ENCODE results near the gene PRORP. TPM values are rescaled to one million over a fixed set of nuclear protein-coding genes. Genes with fewer than 3 reads are reported as not detected.
A peak's percentile ranks its signal among the peaks of the same experiment; 100 is the strongest.

PRORP gene
- 33.6 to 44.1 TPM (median 36.7 TPM) in 3 replicates for total RNA-seq (2021)
- Bru-seq, nascent RNA, result percentile 76 among the genes with signal in this experiment
- long read RNA-seq, experiment 1, full-length matches to known transcripts, result 121 of 162 reads
- long read RNA-seq, experiment 1, partial matches to known transcripts, result 18 of 162 reads
- long read RNA-seq, experiment 1, other reads (novel, unspliced or antisense), result 23 of 162 reads
- long read RNA-seq, experiment 2, full-length matches to known transcripts, result 28 of 38 reads
- long read RNA-seq, experiment 2, partial matches to known transcripts, result 7 of 38 reads
- long read RNA-seq, experiment 2, other reads (novel, unspliced or antisense), result 3 of 38 reads
- long read RNA-seq, experiment 3, full-length matches to known transcripts, result 55 of 71 reads
- long read RNA-seq, experiment 3, partial matches to known transcripts, result 5 of 71 reads
- long read RNA-seq, experiment 3, other reads (novel, unspliced or antisense), result 11 of 71 reads

GRCh38 chr14:35121887-35122695 is at the start of gene PRORP, which contains the start of gene PPP2R3C:
PRORP (plus strand) TSS chr14:35122552; CDS start chr14:35123246, 694 bp downstream.
PPP2R3C (minus strand) TSS chr14:35121990; CDS start chr14:35121959, 31 bp downstream.
- ATAC-seq, result peak; percentile 91
- H3K36me3 Mint-ChIP-seq, result peaks cover 7% of the 10 kb centered on the region
- H3K4me3 Mint-ChIP-seq, result peak within 1 kb of the TSS; percentile 98
- DNase-seq (ENCODE audit: low spot score), result peak; percentile 92
- POLR2A ChIA-PET, result interaction anchor here (0.5 to 2.1 kb wide), 6 partner anchors 76 to 431 kb away, joined by 3 to 15 read pairs (median 4); partner anchors contain the start of genes CFL2 and FAM177A1
- H3K27ac Mint-ChIP-seq, result peak within 1 kb of the TSS; percentile 100
- no peaks in the 10 kb centered on the region for H3K27me3 Mint-ChIP-seq (ENCODE audit: low read depth)
- no peaks in the 10 kb centered on the region for H3K9me3 Mint-ChIP-seq
- peaks cover 14% of the 10 kb centered on the region for H3K4me1 Mint-ChIP-seq
- CTCF ChIA-PET, result interaction anchor here (1.0 kb wide), 1 partner anchor 14 kb away, joined by 3 read pairs; no protein-coding TSS in a partner anchor
- TF ChIP-seq NR1H2 (CRISPR knock-in tag; IDR thresholded peaks at IDR 0.05) (no peak), ZNF532 (CRISPR knock-in tag; IDR thresholded peaks at IDR 0.05; ENCODE audit: borderline replicate concordance) (no peak), E2F5 (CRISPR knock-in tag; IDR thresholded peaks at IDR 0.05) (peak; percentile 39; the same call in 1 of the 2 replicates), SP1 (CRISPR knock-in tag; conservative IDR thresholded peaks at IDR 0.05) (peak; percentile 44), ZBTB21 (CRISPR knock-in tag; IDR thresholded peaks at IDR 0.05; ENCODE audit: borderline replicate concordance) (no peak), NFYB (CRISPR knock-in tag; conservative IDR thresholded peaks at IDR 0.05; ENCODE audit: low read depth) (no peak), MAX (CRISPR knock-in tag; IDR thresholded peaks at IDR 0.05) (peak; percentile 88), PREB (CRISPR knock-in tag; IDR thresholded peaks at IDR 0.05; ENCODE audit: borderline replicate concordance) (0 out of 2 replicates have a peak, but pooled peaks have one; percentile 41), PRRX2 (CRISPR knock-in tag; IDR thresholded peaks at IDR 0.05) (no peak), FOXP1 (CRISPR knock-in tag; IDR thresholded peaks at IDR 0.05; ENCODE audit: borderline replicate concordance) (no peak), E2F1 (CRISPR knock-in tag; IDR thresholded peaks at IDR 0.05) (no peak), GABPB1 (CRISPR knock-in tag; IDR thresholded peaks at IDR 0.05) (peak; percentile 65), FOXK1 (CRISPR knock-in tag; IDR thresholded peaks at IDR 0.05) (peak; percentile 72), MYBL2 (CRISPR knock-in tag; IDR thresholded peaks at IDR 0.05) (peak; percentile 80; the same call in 1 of the 2 replicates), NFE2L1 (CRISPR knock-in tag; IDR thresholded peaks at IDR 0.05) (peak; percentile 78)
- TF ChIP-seq, protein P1, sequence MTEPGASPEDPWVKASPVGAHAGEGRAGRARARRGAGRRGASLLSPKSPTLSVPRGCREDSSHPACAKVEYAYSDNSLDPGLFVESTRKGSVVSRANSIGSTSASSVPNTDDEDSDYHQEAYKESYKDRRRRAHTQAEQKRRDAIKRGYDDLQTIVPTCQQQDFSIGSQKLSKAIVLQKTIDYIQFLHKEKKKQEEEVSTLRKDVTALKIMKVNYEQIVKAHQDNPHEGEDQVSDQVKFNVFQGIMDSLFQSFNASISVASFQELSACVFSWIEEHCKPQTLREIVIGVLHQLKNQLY (CRISPR knock-in tag; IDR thresholded peaks at IDR 0.05), result no peak
- TF ChIP-seq, protein P2, sequence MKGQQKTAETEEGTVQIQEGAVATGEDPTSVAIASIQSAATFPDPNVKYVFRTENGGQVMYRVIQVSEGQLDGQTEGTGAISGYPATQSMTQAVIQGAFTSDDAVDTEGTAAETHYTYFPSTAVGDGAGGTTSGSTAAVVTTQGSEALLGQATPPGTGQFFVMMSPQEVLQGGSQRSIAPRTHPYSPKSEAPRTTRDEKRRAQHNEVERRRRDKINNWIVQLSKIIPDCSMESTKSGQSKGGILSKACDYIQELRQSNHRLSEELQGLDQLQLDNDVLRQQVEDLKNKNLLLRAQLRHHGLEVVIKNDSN (CRISPR knock-in tag; IDR thresholded peaks at IDR 0.05), result peak; percentile 96
- TF ChIP-seq, protein P3, sequence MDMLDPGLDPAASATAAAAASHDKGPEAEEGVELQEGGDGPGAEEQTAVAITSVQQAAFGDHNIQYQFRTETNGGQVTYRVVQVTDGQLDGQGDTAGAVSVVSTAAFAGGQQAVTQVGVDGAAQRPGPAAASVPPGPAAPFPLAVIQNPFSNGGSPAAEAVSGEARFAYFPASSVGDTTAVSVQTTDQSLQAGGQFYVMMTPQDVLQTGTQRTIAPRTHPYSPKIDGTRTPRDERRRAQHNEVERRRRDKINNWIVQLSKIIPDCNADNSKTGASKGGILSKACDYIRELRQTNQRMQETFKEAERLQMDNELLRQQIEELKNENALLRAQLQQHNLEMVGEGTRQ (CRISPR knock-in tag; IDR thresholded peaks at IDR 0.05), result peak; percentile 96
- TF ChIP-seq, protein P4, sequence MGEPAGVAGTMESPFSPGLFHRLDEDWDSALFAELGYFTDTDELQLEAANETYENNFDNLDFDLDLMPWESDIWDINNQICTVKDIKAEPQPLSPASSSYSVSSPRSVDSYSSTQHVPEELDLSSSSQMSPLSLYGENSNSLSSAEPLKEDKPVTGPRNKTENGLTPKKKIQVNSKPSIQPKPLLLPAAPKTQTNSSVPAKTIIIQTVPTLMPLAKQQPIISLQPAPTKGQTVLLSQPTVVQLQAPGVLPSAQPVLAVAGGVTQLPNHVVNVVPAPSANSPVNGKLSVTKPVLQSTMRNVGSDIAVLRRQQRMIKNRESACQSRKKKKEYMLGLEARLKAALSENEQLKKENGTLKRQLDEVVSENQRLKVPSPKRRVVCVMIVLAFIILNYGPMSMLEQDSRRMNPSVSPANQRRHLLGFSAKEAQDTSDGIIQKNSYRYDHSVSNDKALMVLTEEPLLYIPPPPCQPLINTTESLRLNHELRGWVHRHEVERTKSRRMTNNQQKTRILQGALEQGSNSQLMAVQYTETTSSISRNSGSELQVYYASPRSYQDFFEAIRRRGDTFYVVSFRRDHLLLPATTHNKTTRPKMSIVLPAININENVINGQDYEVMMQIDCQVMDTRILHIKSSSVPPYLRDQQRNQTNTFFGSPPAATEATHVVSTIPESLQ (CRISPR knock-in tag; IDR thresholded peaks at IDR 0.05), result no peak

Data from WTC11 (cell line).